Measurements from ENCODE around the gene FASN.
A peak's percentile ranks its signal among the peaks of the same experiment; 100 is the strongest.

Gene FASN

GRCh38 chr17:82048571-82048971 lies 49.5 kb downstream of the FASN start:
- Histone ChIP-seq H2BK12ac (ENCODE audit: low read length) (no peak overlapping the region), H2AK5ac (ENCODE audit: low read depth, low read length) (no peak overlapping the region), H2BK15ac (ENCODE audit: low read length) (no peak overlapping the region), H3K79me1 (ENCODE audit: low read depth, low read length) (peaks cover 19% of the 10 kb centered on the region), H3K14ac (ENCODE audit: low read length) (no peak overlapping the region), H3K18ac (ENCODE audit: low read length) (no peak overlapping the region), H3K27me3 (ENCODE audit: control insufficient read depth in 3 of 3, insufficient read depth in 3 of 3, low read depth in 1 of 3, low read length in 3 of 3) (no peaks in the 10 kb centered on the region), H2BK120ac (ENCODE audit: low read depth, low read length) (no peak overlapping the region), H3K4me3 (ENCODE audit: low read length in 2 of 2) (no peak overlapping the region), H3K27ac (replicated peaks; ENCODE audit: low read length) (no peak overlapping the region), H3K9me3 (replicated peaks in 1 of 2; ENCODE audit: control insufficient read depth in 2 of 2, insufficient read depth in 1 of 2, low read depth in 1 of 2, low read length in 2 of 2) (no peaks in the 10 kb centered on the region), H4K8ac (ENCODE audit: low read depth, low read length) (no peak overlapping the region), H3K36me3 (replicated peaks in 1 of 2; ENCODE audit: control insufficient read depth in 2 of 2, insufficient read depth in 2 of 2, low read length in 2 of 2) (peaks cover 28 to 37% of the 10 kb centered on the region in 2 donors), H2AFZ (ENCODE audit: low read length) (no peak overlapping the region), H2BK5ac (ENCODE audit: low read length) (no peak overlapping the region), H4K91ac (ENCODE audit: low read depth, low read length, poor library complexity) (no peak overlapping the region), H3K4ac (ENCODE audit: low read length) (no peak overlapping the region), H3K23ac (ENCODE audit: low read depth, low read length, poor library complexity) (no peak overlapping the region), H3K9ac (ENCODE audit: low read depth, low read length, poor library complexity) (no peak overlapping the region), H3K4me2 (ENCODE audit: insufficient read depth, low read length, poor library complexity, severe bottlenecking) (no peak overlapping the region), H3K4me1 (ENCODE audit: control insufficient read depth in 2 of 2, insufficient read depth in 1 of 2, low read depth in 1 of 2, low read length in 2 of 2) (peaks cover 7% of the 10 kb centered on the region in 2 donors)
- no peak for DNase-seq (ENCODE audit: low spot score)
- no CpG with 5 or more reads among the region's 20 CpGs for WGBS, 2 donors (ENCODE audit: extremely low coverage in 2 of 2, insufficient read length in 2 of 2, insufficient replicate concordance in 1 of 2)

- no peaks in the 10 kb centered on the region for H3K27me3 ChIP-seq (ENCODE audit: control insufficient read depth in 3 of 3, insufficient read depth in 3 of 3, low read depth in 1 of 3, low read length in 3 of 3)
- no peak overlapping the region for H2AK5ac ChIP-seq (ENCODE audit: low read depth, low read length)
- peaks cover 26 to 32% of the 10 kb centered on the region in 2 donors for H3K36me3 ChIP-seq (replicated peaks in 1 of 2; ENCODE audit: control insufficient read depth in 2 of 2, insufficient read depth in 2 of 2, low read length in 2 of 2)
- peaks cover 7% of the 10 kb centered on the region in 2 donors for H3K4me1 ChIP-seq (ENCODE audit: control insufficient read depth in 2 of 2, insufficient read depth in 1 of 2, low read depth in 1 of 2, low read length in 2 of 2)
- no peak for DNase-seq (ENCODE audit: low spot score)
- H4K91ac ChIP-seq (ENCODE audit: low read depth, low read length, poor library complexity) = no peak overlapping the region
- no peak overlapping the region for H3K23ac ChIP-seq (ENCODE audit: low read depth, low read length, poor library complexity)
- no peak overlapping the region for H3K9ac ChIP-seq (ENCODE audit: low read depth, low read length, poor library complexity)
- no peak overlapping the region for H3K14ac ChIP-seq (ENCODE audit: low read length)
- H3K27ac ChIP-seq (replicated peaks; ENCODE audit: low read length) = no peak overlapping the region
- H2BK12ac ChIP-seq (ENCODE audit: low read length) = no peak overlapping the region
- no peak overlapping the region for H2AFZ ChIP-seq (ENCODE audit: low read length)
- H3K79me1 ChIP-seq (ENCODE audit: low read depth, low read length) = peaks cover 19% of the 10 kb centered on the region
- no CpG with 5 or more reads among the region's 25 CpGs for WGBS, 2 donors (ENCODE audit: extremely low coverage in 2 of 2, insufficient read length in 2 of 2, insufficient replicate concordance in 1 of 2)
- no peaks in the 10 kb centered on the region for H3K9me3 ChIP-seq (replicated peaks in 1 of 2; ENCODE audit: control insufficient read depth in 2 of 2, insufficient read depth in 1 of 2, low read depth in 1 of 2, low read length in 2 of 2)
- no peak overlapping the region for H4K8ac ChIP-seq (ENCODE audit: low read depth, low read length)
- H2BK120ac ChIP-seq (ENCODE audit: low read depth, low read length) = no peak overlapping the region
- H2BK15ac ChIP-seq (ENCODE audit: low read length) = no peak overlapping the region
- H3K18ac ChIP-seq (ENCODE audit: low read length) = no peak overlapping the region
- H3K4ac ChIP-seq (ENCODE audit: low read length) = no peak overlapping the region
- no peak overlapping the region for H3K4me3 ChIP-seq (ENCODE audit: low read length in 2 of 2)
- no peak overlapping the region for H2BK5ac ChIP-seq (ENCODE audit: low read length)
- no peak overlapping the region for H3K4me2 ChIP-seq (ENCODE audit: insufficient read depth, low read length, poor library complexity, severe bottlenecking)
Measured at GRCh38 chr17:82047914-82048570, 50.0 kb downstream of the FASN start.

- Histone ChIP-seq H3K18ac (ENCODE audit: low read length) (no peak overlapping the region), H2AK5ac (ENCODE audit: low read depth, low read length) (no peak overlapping the region), H2BK120ac (ENCODE audit: low read depth, low read length) (no peak overlapping the region), H3K9ac (ENCODE audit: low read depth, low read length, poor library complexity) (no peak overlapping the region), H3K27me3 (ENCODE audit: control insufficient read depth in 3 of 3, insufficient read depth in 3 of 3, low read depth in 1 of 3, low read length in 3 of 3) (no peaks in the 10 kb centered on the region), H3K9me3 (replicated peaks in 1 of 2; ENCODE audit: control insufficient read depth in 2 of 2, insufficient read depth in 1 of 2, low read depth in 1 of 2, low read length in 2 of 2) (no peaks in the 10 kb centered on the region), H3K4ac (ENCODE audit: low read length) (no peak overlapping the region), H3K36me3 (replicated peaks in 1 of 2; ENCODE audit: control insufficient read depth in 2 of 2, insufficient read depth in 2 of 2, low read length in 2 of 2) (peaks cover 26 to 31% of the 10 kb centered on the region in 2 donors), H3K27ac (replicated peaks; ENCODE audit: low read length) (no peak overlapping the region), H2BK5ac (ENCODE audit: low read length) (no peak overlapping the region), H3K4me2 (ENCODE audit: insufficient read depth, low read length, poor library complexity, severe bottlenecking) (no peak overlapping the region), H4K91ac (ENCODE audit: low read depth, low read length, poor library complexity) (no peak overlapping the region), H2BK12ac (ENCODE audit: low read length) (no peak overlapping the region), H3K4me1 (ENCODE audit: control insufficient read depth in 2 of 2, insufficient read depth in 1 of 2, low read depth in 1 of 2, low read length in 2 of 2) (peaks cover 3 to 4% of the 10 kb centered on the region in 2 donors), H3K23ac (ENCODE audit: low read depth, low read length, poor library complexity) (peak overlapping the region; percentile 50), H3K79me1 (ENCODE audit: low read depth, low read length) (peaks cover 15% of the 10 kb centered on the region), H2AFZ (ENCODE audit: low read length) (no peak overlapping the region), H3K4me3 (ENCODE audit: low read length in 2 of 2) (peak overlapping the region in 1 of 2 donors; percentile 63), H3K14ac (ENCODE audit: low read length) (no peak overlapping the region), H4K8ac (ENCODE audit: low read depth, low read length) (no peak overlapping the region), H2BK15ac (ENCODE audit: low read length) (no peak overlapping the region)
- no peak for DNase-seq (ENCODE audit: low spot score)
- WGBS, 2 donors (ENCODE audit: extremely low coverage in 2 of 2, insufficient read length in 2 of 2, insufficient replicate concordance in 1 of 2) = no CpG with 5 or more reads among the region's 24 CpGs
Measured at GRCh38 chr17:82047379-82047778, 50.7 kb downstream of the FASN start.

GRCh38 chr17:82046903-82047302 lies 51.1 kb downstream of the FASN start:
- no peak overlapping the region for H2BK12ac ChIP-seq (ENCODE audit: low read length)
- H3K9me3 ChIP-seq (replicated peaks in 1 of 2; ENCODE audit: control insufficient read depth in 2 of 2, insufficient read depth in 1 of 2, low read depth in 1 of 2, low read length in 2 of 2) = no peaks in the 10 kb centered on the region
- H3K4me2 ChIP-seq (ENCODE audit: insufficient read depth, low read length, poor library complexity, severe bottlenecking) = no peak overlapping the region
- H2BK120ac ChIP-seq (ENCODE audit: low read depth, low read length) = no peak overlapping the region
- H2BK15ac ChIP-seq (ENCODE audit: low read length) = no peak overlapping the region
- H3K14ac ChIP-seq (ENCODE audit: low read length) = no peak overlapping the region
- no peak overlapping the region for H3K4me3 ChIP-seq (ENCODE audit: low read length in 2 of 2)
- no peak overlapping the region for H2AK5ac ChIP-seq (ENCODE audit: low read depth, low read length)
- peaks cover 13% of the 10 kb centered on the region for H3K79me1 ChIP-seq (ENCODE audit: low read depth, low read length)
- no peak overlapping the region for H3K9ac ChIP-seq (ENCODE audit: low read depth, low read length, poor library complexity)
- H4K91ac ChIP-seq (ENCODE audit: low read depth, low read length, poor library complexity) = no peak overlapping the region
- no CpG with 5 or more reads among the region's 21 CpGs for WGBS, 2 donors (ENCODE audit: extremely low coverage in 2 of 2, insufficient read length in 2 of 2, insufficient replicate concordance in 1 of 2)
- H3K27ac ChIP-seq (replicated peaks; ENCODE audit: low read length) = no peak overlapping the region
- no peak overlapping the region for H3K23ac ChIP-seq (ENCODE audit: low read depth, low read length, poor library complexity)
- DNase-seq (ENCODE audit: low spot score) = no peak
- no peak overlapping the region for H4K8ac ChIP-seq (ENCODE audit: low read depth, low read length)
- peaks cover 3 to 4% of the 10 kb centered on the region in 2 donors for H3K4me1 ChIP-seq (ENCODE audit: control insufficient read depth in 2 of 2, insufficient read depth in 1 of 2, low read depth in 1 of 2, low read length in 2 of 2)
- H3K18ac ChIP-seq (ENCODE audit: low read length) = no peak overlapping the region
- H2BK5ac ChIP-seq (ENCODE audit: low read length) = no peak overlapping the region
- H2AFZ ChIP-seq (ENCODE audit: low read length) = no peak overlapping the region
- H3K36me3 ChIP-seq (replicated peaks in 1 of 2; ENCODE audit: control insufficient read depth in 2 of 2, insufficient read depth in 2 of 2, low read length in 2 of 2) = peaks cover 26 to 31% of the 10 kb centered on the region in 2 donors
- H3K27me3 ChIP-seq (ENCODE audit: control insufficient read depth in 3 of 3, insufficient read depth in 3 of 3, low read depth in 1 of 3, low read length in 3 of 3) = no peaks in the 10 kb centered on the region
- H3K4ac ChIP-seq (ENCODE audit: low read length) = no peak overlapping the region

All from neuronal stem cell (in vitro differentiated cells).